ENCODE measurements around the gene PLOD1. TPM values are rescaled to one million over a fixed set of nuclear protein-coding genes. Genes with fewer than 3 reads are reported as not detected.

The PLOD1 gene
- total and polyA plus RNA-seq, 2 donors (not counting 1 experiment from before 2014, with no cell fraction given): 10.4 to 13.4 TPM

- peaks cover 15% of the 10 kb centered on the region for H3K4me1 Mint-ChIP-seq
- Histone ChIP-seq H3K27ac (ENCODE audit: low read length in 2 of 2) (no peak overlapping the region), H2AFZ (ENCODE audit: insufficient read depth, low read depth, low read length, poor library complexity, severe bottlenecking) (no peak overlapping the region), H3K4me2 (replicated peaks; ENCODE audit: low read depth, low read length, poor library complexity, severe bottlenecking) (no peak overlapping the region), H4K20me1 (ENCODE audit: control insufficient read depth, insufficient read depth, low read length, poor library complexity, severe bottlenecking) (peaks cover 6% of the 10 kb centered on the region), H3K4me1 (ENCODE audit: control insufficient read depth in 2 of 2, insufficient read depth in 2 of 2, low read length in 2 of 2) (peaks cover 8 to 18% of the 10 kb centered on the region in 2 donors), H3K4me3 (ENCODE audit: control extremely low read depth in 1 of 5, extremely low read depth in 1 of 5, insufficient read depth in 1 of 5, low read depth in 2 of 5, low read length in 4 of 5) (no peak overlapping the region), H3K27me3 (replicated peaks in 1 of 4; ENCODE audit: control extremely low read depth in 1 of 4, control insufficient read depth in 3 of 4, insufficient read depth in 4 of 4, low read length in 3 of 4) (no peaks in the 10 kb centered on the region), H3K9me3 (ENCODE audit: control extremely low read depth in 1 of 3, control insufficient read depth in 2 of 3, insufficient read depth in 1 of 3, low read length in 2 of 3) (no peaks in the 10 kb centered on the region), H3K36me3 (replicated peaks in 1 of 2; ENCODE audit: control extremely low read depth in 1 of 2, control insufficient read depth in 1 of 2, extremely low read depth in 1 of 2, insufficient read depth in 2 of 2, low read length in 1 of 2) (no peaks in the 10 kb centered on the region), H3K9ac (ENCODE audit: low read length) (no peak overlapping the region), H3K79me2 (ENCODE audit: control insufficient read depth, insufficient read depth, low read length) (peaks cover 10% of the 10 kb centered on the region)
- H3K27ac Mint-ChIP-seq: no peak overlapping the region
- H3K9me3 Mint-ChIP-seq (ENCODE audit: insufficient read depth): no peaks in the 10 kb centered on the region
- 6% methylated on average over 5 of the region's 5 CpGs for WGBS (ENCODE audit: insufficient coverage)
- ATAC-seq (ENCODE audit: low read depth) (no peak), DNase-seq (no peak)
- no peaks in the 10 kb centered on the region for H3K27me3 Mint-ChIP-seq
- TF ChIP-seq EZH2 (IDR thresholded peaks at IDR 0.05; ENCODE audit: borderline replicate concordance, insufficient read depth, low read depth, low read length, poor library complexity, severe bottlenecking): no peak
- no peak for TF ChIP-seq CTCF (IDR thresholded peaks at IDR 0.05)
- intact Hi-C loops (cut with micrococcal nuclease): no loop called here
- H3K4me3 Mint-ChIP-seq: no peak overlapping the region
- ChIA-PET CTCF (no interaction called here), POLR2A (interaction anchor here (0.7 kb wide), 1 partner anchor 256 kb away, joined by 3 read pairs; no protein-coding TSS in a partner anchor)
Observed at GRCh38 chr1:11929849-11930248, 4.7 kb upstream of the PLOD1 start.

GRCh38 chr1:11930571-11931445 is 3.7 kb upstream of the PLOD1 start:
- DNase-seq (no peak), ATAC-seq (ENCODE audit: low read depth) (no peak)
- no peak overlapping the region for H2AFZ ChIP-seq (ENCODE audit: insufficient read depth, low read depth, low read length, poor library complexity, severe bottlenecking)
- H3K9me3 ChIP-seq (ENCODE audit: control extremely low read depth in 1 of 3, control insufficient read depth in 2 of 3, insufficient read depth in 1 of 3, low read length in 2 of 3): no peaks in the 10 kb centered on the region
- WGBS (ENCODE audit: insufficient coverage): 89% methylated on average over 6 of the region's 7 CpGs
- H3K27ac Mint-ChIP-seq: no peak overlapping the region
- no peaks in the 10 kb centered on the region for H3K27me3 ChIP-seq (replicated peaks in 1 of 4; ENCODE audit: control extremely low read depth in 1 of 4, control insufficient read depth in 3 of 4, insufficient read depth in 4 of 4, low read length in 3 of 4)
- H3K27ac ChIP-seq (ENCODE audit: low read length in 2 of 2): no peak overlapping the region
- no peak overlapping the region for H3K4me3 Mint-ChIP-seq
- no peaks in the 10 kb centered on the region for H3K27me3 Mint-ChIP-seq
- H3K4me3 ChIP-seq (ENCODE audit: control extremely low read depth in 1 of 5, extremely low read depth in 1 of 5, insufficient read depth in 1 of 5, low read depth in 2 of 5, low read length in 4 of 5): no peak overlapping the region
- intact Hi-C loops (cut with micrococcal nuclease): no loop called here
- no peaks in the 10 kb centered on the region for H3K36me3 ChIP-seq (replicated peaks in 1 of 2; ENCODE audit: control extremely low read depth in 1 of 2, control insufficient read depth in 1 of 2, extremely low read depth in 1 of 2, insufficient read depth in 2 of 2, low read length in 1 of 2)
- H4K20me1 ChIP-seq (ENCODE audit: control insufficient read depth, insufficient read depth, low read length, poor library complexity, severe bottlenecking): no peaks in the 10 kb centered on the region
- no peak overlapping the region for H3K9ac ChIP-seq (ENCODE audit: low read length)
- ChIA-PET CTCF (no interaction called here), POLR2A (interaction anchor here (0.6 kb wide), 1 partner anchor 47 kb away, joined by 4 read pairs; no protein-coding TSS in a partner anchor)
- no peaks in the 10 kb centered on the region for H3K9me3 Mint-ChIP-seq (ENCODE audit: insufficient read depth)
- H3K4me2 ChIP-seq (replicated peaks; ENCODE audit: low read depth, low read length, poor library complexity, severe bottlenecking): no peak overlapping the region
- H3K79me2 ChIP-seq (ENCODE audit: control insufficient read depth, insufficient read depth, low read length): peaks cover 2% of the 10 kb centered on the region
- TF ChIP-seq CTCF (IDR thresholded peaks at IDR 0.05): no peak
- no peak for TF ChIP-seq EZH2 (IDR thresholded peaks at IDR 0.05; ENCODE audit: borderline replicate concordance, insufficient read depth, low read depth, low read length, poor library complexity, severe bottlenecking)
- peaks cover 15% of the 10 kb centered on the region for H3K4me1 Mint-ChIP-seq
- H3K4me1 ChIP-seq (ENCODE audit: control insufficient read depth in 2 of 2, insufficient read depth in 2 of 2, low read length in 2 of 2): peaks cover 9 to 20% of the 10 kb centered on the region in 2 donors

All from B cell (primary cell).